Thyroid gland (tissue), 4 donors: ENCODE data around the gene YJEFN3. TPM values are rescaled to one million over a fixed set of nuclear protein-coding genes. Genes with fewer than 3 reads are reported as not detected.

Experiments
- total RNA-seq, 4 donors: library from RNA; depleted of rRNA; stranded (reverse); fragments of >200 nt; gene quantifications; one replicate each; pipeline ENCODE4 v1.2.3, GENCODE V29; 2016

YJEFN3 gene
- total RNA-seq, 4 donors from 2014 or later: 1.9 to 7.2 (median 2.6) TPM; not detected in 1

Other genes starting within 250 kb of the YJEFN3 start
- gene SUGP1, start 208.4 kb upstream of the YJEFN3 start, total RNA-seq: 10 to 100 TPM; 20.0 to 45.1 (median 37.4) TPM
- 10 to 100 TPM; 45.1 to 71.1 (median 68.7) TPM for gene MAU2, start 208.1 kb upstream of the YJEFN3 start, total RNA-seq
- gene GATAD2A, start 123.2 kb upstream of the YJEFN3 start, total RNA-seq: 10 to 100 TPM; 33.2 to 82.4 (median 51.8) TPM
- gene TSSK6, start 13.4 kb upstream of the YJEFN3 start, total RNA-seq: 1 to 10 TPM; 1.8 to 7.7 (median 3.8) TPM
- gene NDUFA13, start 12.7 kb upstream of the YJEFN3 start, total RNA-seq: 100 to 1,000 TPM in 1 of 4 donors, 10 to 100 TPM in 3; 32.8 to 265 (median 63.6) TPM
- gene CILP2, start 9.4 kb downstream of the YJEFN3 start, total RNA-seq: 1 to 10 TPM in 3 of 4 donors, under 1 TPM in 1; 0.63 to 4.2 (median 2.4) TPM
- gene PBX4, start 89.8 kb downstream of the YJEFN3 start, total RNA-seq: 10 to 100 TPM; 22.5 to 62.4 (median 38.4) TPM
- gene LPAR2, start 99.3 kb downstream of the YJEFN3 start, total RNA-seq: 10 to 100 TPM; 10.2 to 35.2 (median 22.9) TPM
- gene GMIP, start 114.7 kb downstream of the YJEFN3 start, total RNA-seq: 10 to 100 TPM; 12.9 to 23.5 (median 17.3) TPM
- gene ATP13A1, start 134.8 kb downstream of the YJEFN3 start, total RNA-seq: 100 to 1,000 TPM in 3 of 4 donors, 10 to 100 TPM in 1; 97.3 to 293 (median 129) TPM
- gene ZNF101, start 139.9 kb downstream of the YJEFN3 start, total RNA-seq: 10 to 100 TPM in 2 of 4 donors, 1 to 10 TPM in 2; 6.9 to 13.4 (median 11.3) TPM
- 10 to 100 TPM; 13.8 to 21.1 (median 17.7) TPM for gene ZNF14, start 204.2 kb downstream of the YJEFN3 start, total RNA-seq